Neutrophil (primary cell): Measurements from ENCODE around the gene CD7.

Experiments used
- H3K27ac ChIP-seq: fragments of 200-600 bp; sonication (generic); 2 replicates; pipeline ENCODE4 v1.5.1; 2016; ENCODE audit warnings: mild to moderate bottlenecking, moderate library complexity
- H3K27me3 ChIP-seq: fragments of 200-600 bp; sonication (generic); 2 replicates; pipeline ENCODE4 v1.6.0; 2016; ENCODE audit warnings: mild to moderate bottlenecking
- H3K36me3 ChIP-seq: fragments of 200-600 bp; sonication (generic); 2 replicates; pipeline ENCODE4 v1.5.1; 2017
- H3K4me1 ChIP-seq, 2 experiments: fragments of 200-600 bp in 1 of 2; sonication (generic) in 1 of 2; 1 replicate in 1 of 2; 2 replicates in 1 of 2; pipeline versions ENCODE4 v1.5.1 to v1.6.1; 2013 to 2016; ENCODE audit warnings: low read depth in 1 of 2, low read length in 1 of 2, mild to moderate bottlenecking in 1 of 2, moderate library complexity in 1 of 2; ENCODE audit not compliant: control insufficient read depth in 1 of 2, insufficient read depth in 1 of 2
- H3K4me3 ChIP-seq, 2 experiments: fragments of 200-600 bp in 1 of 2; sonication (generic) in 1 of 2; 1 replicate in 1 of 2; 2 replicates in 1 of 2; pipeline ENCODE4 v1.5.1; 2013 to 2016; ENCODE audit warnings: low read depth in 1 of 2, low read length in 1 of 2, mild to moderate bottlenecking in 1 of 2, moderate library complexity in 1 of 2
- H3K9me3 ChIP-seq: fragments of 200-600 bp; sonication (generic); 2 replicates; pipeline ENCODE4 v1.5.1; 2016
- TF ChIP-seq, protein P1 (sequence below): fragments of 200-600 bp; sonication (generic); IDR thresholded peaks from 2 replicates; pipeline ENCODE4 v1.5.1; 2016; ENCODE audit warnings: antibody characterized with exemption

CD7 gene

DNA sequence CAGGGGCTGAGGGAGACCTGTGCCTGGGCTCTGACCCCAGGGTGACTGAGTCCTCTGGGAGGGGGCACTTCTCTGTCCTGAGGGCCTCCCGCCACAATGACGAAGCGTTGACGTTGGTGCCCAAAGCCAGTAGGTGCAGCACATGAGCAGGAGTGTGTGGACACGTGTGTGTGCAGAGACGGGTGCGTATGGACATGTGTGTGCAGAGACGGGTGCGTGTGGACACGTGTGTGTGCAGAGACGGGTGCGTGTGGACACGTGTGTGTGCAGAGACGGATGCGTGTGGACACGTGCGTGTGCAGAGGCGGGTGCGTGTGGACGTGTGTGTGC lies 726 bp upstream of the CD7 start:
- TF ChIP-seq, protein P1, sequence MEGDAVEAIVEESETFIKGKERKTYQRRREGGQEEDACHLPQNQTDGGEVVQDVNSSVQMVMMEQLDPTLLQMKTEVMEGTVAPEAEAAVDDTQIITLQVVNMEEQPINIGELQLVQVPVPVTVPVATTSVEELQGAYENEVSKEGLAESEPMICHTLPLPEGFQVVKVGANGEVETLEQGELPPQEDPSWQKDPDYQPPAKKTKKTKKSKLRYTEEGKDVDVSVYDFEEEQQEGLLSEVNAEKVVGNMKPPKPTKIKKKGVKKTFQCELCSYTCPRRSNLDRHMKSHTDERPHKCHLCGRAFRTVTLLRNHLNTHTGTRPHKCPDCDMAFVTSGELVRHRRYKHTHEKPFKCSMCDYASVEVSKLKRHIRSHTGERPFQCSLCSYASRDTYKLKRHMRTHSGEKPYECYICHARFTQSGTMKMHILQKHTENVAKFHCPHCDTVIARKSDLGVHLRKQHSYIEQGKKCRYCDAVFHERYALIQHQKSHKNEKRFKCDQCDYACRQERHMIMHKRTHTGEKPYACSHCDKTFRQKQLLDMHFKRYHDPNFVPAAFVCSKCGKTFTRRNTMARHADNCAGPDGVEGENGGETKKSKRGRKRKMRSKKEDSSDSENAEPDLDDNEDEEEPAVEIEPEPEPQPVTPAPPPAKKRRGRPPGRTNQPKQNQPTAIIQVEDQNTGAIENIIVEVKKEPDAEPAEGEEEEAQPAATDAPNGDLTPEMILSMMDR: no peak
- Histone ChIP-seq H3K4me3 (no peak overlapping the region), H3K4me1 (peaks cover 8 to 27% of the 10 kb centered on the region in 2 experiments), H3K27ac (no peak overlapping the region), H3K9me3 (no peaks in the 10 kb centered on the region), H3K36me3 (peaks cover 19% of the 10 kb centered on the region), H3K27me3 (peaks cover 71% of the 10 kb centered on the region)

DNA sequence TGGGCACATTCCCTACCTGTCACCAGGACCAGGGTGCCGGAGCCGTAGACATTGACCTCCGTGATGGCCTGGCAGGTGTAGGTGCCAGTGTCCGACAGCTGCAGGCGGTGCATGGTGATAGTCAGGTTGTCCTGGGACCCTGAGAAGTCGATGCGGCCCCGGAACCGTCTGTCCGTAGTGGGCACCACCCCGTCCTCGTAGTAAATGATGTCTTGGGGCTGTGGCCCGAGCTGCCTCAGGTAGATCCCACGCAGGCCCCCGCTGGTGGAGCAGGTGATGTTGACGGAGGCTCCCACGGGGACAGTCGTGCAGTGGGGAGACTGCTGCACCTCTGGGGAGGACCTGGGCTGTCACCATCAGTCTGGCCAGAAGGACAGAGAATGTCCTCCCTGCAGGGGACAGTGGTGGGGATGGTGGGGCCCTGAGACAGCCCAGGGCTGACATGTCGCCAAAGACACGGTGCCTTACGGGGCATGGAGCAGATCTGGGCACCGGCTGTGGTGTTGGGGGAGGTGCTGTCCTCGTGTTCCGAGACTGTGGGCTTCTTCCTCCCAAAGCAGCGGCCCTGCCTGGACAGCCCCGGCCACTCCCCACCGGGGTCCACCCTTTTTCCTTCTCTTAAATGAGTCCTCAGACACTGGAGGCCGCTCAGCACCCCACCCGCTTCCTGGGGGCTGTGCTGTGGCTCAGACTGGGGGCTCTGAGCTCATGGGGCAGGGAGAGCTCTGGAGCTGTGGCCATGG lies 586 bp downstream of the CD7 start:
- Histone ChIP-seq H3K27ac (no peak overlapping the region), H3K9me3 (no peaks in the 10 kb centered on the region), H3K4me1 (peaks cover 8 to 27% of the 10 kb centered on the region in 2 experiments), H3K36me3 (peaks cover 5% of the 10 kb centered on the region), H3K4me3 (no peak overlapping the region), H3K27me3 (peaks cover 58% of the 10 kb centered on the region)
- TF ChIP-seq, protein P1: no peak

DNA sequence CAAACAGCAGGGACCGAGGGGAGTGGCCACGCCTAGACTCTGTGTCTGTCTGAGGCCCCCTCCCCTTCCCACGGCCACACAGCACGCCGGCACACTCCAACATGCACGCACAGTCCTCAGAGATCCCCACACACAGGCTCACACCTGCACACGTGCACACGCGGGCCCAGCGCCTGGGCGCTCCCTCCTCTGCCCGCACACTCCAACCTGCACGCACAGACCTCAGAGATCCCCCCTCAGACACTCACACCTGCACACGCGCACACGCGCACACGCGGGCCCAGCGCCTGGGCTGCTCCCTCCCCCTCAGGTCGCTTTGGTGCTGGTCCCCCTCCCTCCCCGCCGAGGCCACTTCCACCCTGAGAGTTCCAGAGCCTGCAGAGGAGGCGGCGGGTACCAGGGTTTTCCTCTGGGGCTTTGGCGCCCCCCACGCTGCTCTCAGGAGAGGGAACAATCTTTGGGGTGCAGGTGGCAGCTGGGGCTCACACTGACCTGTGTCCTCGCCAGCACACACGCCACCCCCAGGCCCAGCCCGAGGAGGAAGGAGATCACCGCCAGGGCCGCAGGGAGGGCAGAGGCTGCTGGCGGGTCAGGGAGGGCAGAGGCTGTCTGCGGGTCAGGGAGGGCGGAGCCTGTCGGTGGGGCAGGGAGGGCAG lies 1.6 kb downstream of the CD7 start:
- Histone ChIP-seq H3K4me3 (peak overlapping the region in 1 of 2 experiments; percentile 28), H3K36me3 (no peaks in the 10 kb centered on the region), H3K4me1 (peaks cover 8 to 21% of the 10 kb centered on the region in 2 experiments), H3K9me3 (no peaks in the 10 kb centered on the region), H3K27ac (no peak overlapping the region), H3K27me3 (peaks cover 52% of the 10 kb centered on the region)
- TF ChIP-seq, protein P1: no peak

DNA sequence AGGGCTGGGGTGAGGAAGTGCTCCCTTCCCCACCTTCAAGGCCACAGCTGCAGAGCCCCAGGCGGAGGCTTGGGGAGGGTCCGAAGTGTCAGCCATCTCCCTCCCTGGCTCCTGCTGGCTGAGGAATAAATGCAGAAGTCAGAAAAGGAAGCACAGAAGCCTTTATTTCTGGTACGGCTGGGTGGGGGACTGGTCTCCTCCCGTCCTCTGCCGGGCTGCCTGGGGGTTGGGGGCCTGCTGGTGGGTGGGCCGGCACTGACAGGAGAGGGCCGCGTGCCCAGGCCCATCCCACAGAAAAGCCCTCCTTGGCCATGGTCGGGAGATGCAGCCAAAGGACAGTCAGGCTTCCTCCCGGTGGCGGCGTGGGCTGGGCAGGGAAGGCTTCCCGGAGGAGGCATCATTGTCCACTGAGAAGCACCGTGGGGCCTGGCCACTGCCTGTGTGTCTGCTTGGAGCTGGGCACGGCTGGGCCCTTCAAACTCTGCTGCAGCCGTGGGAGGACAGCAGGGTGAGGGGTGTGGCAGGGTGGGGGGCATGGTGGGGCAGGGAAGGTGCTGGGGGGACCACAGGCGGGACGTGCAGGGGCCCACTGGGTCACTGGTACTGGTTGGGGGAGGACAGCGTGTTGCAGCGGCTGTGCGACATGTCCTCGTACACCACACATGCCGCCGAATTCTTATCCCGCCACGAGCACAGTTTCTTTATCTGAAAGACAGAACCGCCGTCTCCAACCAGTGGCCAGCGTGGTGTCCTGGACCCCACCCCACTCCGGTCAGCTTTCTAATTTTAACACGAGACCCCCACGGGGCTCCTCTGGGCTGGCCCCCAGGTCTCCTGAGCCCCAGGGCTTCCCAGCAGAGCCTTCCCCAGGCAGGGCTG lies 2.4 kb downstream of the CD7 start:
- TF ChIP-seq, protein P1: no peak
- peak overlapping the region in 1 of 2 experiments; percentile 36 for H3K4me3 ChIP-seq
- peaks cover 8 to 21% of the 10 kb centered on the region in 2 experiments for H3K4me1 ChIP-seq
- H3K27ac ChIP-seq: peak overlapping the region; percentile 45
- no peaks in the 10 kb centered on the region for H3K9me3 ChIP-seq
- peaks cover 46% of the 10 kb centered on the region for H3K27me3 ChIP-seq
- H3K36me3 ChIP-seq: no peaks in the 10 kb centered on the region

DNA sequence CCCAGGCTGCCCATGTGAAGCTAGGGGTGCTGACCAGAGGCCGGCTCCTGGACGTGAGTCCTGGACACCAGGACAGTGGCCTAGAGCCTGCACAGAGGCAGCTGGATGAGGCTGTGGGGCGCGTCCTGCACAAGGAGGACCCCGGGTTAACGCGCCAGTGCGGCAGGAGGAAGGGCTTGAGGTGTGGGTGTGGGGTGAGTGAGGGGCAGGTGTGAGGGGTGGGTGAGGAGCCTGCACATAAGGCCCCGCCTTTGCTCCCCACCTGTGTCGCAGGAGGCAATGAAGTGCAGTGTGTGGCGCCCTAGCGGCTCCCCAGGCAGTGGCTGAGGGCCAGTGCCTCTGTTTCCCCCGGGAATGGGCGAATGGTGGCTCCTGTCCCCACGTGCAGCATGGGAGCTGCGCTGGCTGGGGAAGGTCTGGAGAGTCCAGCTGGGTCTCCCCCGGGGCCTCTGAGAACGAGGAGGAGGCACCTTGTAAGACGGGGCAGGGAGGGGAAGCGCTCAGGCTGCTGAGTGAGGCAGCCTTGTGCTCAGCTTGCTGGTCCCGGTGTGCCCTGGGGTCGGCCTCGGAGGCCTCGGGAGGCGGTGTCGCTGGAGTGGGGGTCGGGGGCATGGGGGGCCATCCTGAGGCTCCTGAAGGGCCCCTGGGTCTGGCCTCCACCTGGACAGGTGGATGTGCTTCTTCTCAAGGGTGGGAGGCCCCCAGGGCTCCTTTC lies 3.2 kb downstream of the CD7 start:
- TF ChIP-seq, protein P1: no peak
- Histone ChIP-seq H3K9me3 (no peaks in the 10 kb centered on the region), H3K27ac (peak overlapping the region; percentile 45), H3K4me3 (peak overlapping the region in 1 of 2 experiments; percentile 36), H3K4me1 (peaks cover 8 to 21% of the 10 kb centered on the region in 2 experiments), H3K27me3 (peaks cover 48% of the 10 kb centered on the region), H3K36me3 (no peaks in the 10 kb centered on the region)
